M059J (cell line): ENCODE data around the gene NECTIN1. TPM values are rescaled to one million over a fixed set of nuclear protein-coding genes. Genes with fewer than 3 reads are reported as not detected.

Experiments used
- DNase-seq: peaks from one replicate; pipeline ENCODE4 v3.0.0-alpha.2; 2012; ENCODE audit warnings: low read depth
- total RNA-seq: library from RNA; depleted of rRNA; stranded (reverse); fragments of >200 nt; shearing (Covaris generic); gene quantifications from 2 replicates; pipeline ENCODE4 v1.2.3, GENCODE V29; 2014

The NECTIN1 gene
- total RNA-seq, 1 experiment from 2014 or later = 2.3 TPM

DNA sequence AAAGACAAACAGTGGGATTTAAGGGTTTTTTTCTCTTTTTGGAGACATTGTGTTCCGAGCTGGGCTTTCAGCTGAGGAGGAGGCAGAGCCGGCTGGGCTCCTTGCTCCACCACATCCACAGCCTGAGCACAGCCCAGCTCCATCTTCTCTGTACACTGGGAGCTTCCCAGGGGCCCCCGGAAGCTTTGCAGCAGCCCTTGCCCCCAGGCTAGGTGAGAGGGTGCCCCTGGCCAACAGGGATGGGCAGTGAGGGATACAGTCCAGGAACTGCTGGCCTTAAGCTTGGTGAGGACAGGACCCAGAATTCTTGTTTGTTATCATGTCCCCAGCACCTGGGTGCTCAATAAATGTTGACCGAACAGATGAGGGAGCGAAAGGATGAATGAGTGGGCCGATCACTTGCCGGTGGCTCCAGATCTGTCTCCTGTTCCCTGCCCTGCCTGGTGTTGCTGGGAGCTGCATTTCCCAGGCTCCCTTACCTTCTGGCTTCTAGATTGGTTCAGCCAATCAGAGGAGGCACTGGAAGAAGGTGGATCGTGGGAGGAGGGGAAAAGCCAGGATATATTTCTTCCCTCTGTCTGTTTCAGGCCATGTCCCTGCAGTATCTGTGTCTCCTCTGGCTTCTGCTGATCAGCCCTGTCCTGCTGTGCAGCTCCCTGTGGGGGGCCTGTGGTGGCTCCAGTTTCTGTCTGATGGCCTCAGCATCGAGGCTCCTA, 26.5 kb upstream of the NECTIN1 start:
- DNase-seq = no peak

DNA sequence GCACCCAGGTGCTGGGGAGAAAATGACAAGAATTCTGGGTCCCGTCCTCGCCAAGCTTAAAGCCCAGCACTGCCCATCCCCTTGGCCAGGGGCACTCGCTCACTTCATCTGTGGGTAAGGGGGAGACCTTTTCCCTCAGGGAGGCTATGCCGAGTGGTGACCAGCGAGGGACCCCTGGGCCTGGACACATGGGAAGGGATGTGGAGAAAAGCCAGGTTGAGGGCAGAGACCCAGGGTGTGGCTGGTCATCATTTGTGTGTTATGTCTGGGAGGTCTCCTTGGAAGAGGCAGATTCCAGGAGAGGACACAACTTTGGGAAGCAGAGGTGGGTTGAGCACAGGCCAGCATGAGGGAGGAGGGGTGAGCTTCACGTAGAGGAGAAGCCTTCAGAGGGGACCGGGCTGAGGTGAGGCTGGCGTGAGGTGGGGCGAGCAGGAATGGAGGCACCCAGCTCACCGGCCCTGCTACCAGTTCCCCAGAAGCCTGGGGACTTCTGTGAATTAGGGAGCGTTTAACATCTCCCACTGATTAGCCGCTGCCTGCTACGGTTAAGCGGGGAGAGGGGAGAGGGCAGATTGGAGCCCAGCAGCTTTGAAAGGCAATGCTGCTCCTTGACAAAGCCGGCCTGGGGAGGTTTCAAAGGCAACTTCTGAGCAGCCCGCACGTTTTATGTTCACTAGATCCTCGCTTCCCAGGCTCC, 25.8 kb upstream of the NECTIN1 start:
- no peak for DNase-seq

DNA sequence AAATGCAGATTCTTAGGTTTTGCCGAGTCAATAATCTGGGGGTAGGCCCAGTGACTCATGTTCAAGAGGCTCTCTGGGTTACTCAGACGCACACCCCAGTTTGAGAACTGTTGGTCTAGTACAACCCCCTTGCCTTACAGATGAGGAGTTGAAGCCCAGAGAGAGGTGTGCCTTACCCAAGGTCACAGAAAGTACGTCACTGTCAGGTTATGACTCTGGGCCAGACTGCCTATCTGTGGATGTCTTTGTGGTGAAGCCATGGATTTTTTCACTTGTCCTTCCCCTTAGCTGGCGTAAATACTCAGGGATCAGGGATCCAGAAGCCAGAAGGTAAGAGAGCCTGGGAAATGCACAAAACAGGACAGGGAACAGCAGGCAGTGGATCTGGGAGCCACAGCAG, 25.2 kb upstream of the NECTIN1 start:
- DNase-seq = no peak

DNA sequence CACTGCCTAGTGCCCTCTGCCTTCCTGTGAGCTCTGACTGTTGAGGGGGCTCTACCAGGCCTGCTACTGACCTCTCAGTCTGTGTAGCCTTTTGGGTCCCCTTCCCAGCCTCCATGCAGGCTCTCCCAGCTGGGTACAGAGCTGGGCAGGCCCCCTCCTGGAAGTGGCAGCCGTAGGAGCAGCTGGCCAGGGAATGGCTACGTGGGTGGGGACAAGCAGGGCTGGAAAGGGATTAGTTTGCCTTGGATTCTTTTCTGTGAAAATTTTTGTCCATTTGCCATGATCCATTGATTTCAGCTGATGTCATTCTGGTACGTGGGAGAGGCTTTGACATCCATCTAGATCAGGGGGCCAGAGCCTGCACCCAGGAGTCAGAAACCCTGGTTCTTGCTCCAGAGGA, 23.9 kb upstream of the NECTIN1 start:
- no peak for DNase-seq

DNA sequence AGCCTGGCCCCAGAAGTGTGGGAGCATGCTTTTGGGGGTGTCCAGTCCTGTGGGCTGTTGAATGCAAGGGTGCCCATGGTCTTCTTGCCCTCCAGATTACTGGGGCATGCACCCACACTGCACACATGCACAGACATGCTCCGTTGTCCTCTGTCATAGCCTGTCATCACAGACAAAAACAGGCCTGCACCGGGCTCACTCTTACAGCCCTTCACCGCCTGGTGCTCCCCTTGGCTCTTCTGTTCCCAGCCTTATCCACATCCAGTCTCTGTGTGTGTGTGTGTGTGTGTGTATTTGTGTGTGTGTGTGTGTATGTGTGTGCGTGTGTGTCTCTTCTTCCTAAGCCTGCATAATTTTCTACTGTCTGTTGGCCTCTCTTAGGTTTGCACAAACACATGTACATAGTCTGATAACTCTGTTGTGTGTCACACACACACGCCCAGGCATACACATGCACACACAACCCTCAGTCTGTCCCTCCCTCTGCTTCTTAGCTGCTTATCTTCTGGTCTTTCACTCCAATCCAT, 23.4 kb upstream of the NECTIN1 start:
- no peak for DNase-seq

DNA sequence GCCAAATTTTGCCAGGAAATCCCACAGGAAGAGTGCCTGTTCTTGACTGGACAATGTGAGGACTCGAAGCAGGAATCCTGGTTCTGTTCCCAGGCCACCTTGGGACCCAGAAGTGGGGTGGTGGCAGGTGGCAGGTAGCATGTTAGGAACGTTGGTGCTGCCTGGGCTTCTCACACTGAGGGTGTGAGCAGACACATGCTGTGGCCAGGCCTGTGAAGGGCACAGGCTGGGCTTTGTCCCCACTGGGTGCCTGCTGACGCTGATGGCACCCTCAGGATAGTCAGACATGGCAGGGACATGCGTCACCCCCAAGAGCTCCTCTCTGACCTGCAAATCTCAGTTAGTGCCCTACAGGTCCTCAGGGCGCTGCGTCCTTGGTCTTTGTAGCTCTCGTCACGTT, 21.1 kb upstream of the NECTIN1 start:
- no peak for DNase-seq

DNA sequence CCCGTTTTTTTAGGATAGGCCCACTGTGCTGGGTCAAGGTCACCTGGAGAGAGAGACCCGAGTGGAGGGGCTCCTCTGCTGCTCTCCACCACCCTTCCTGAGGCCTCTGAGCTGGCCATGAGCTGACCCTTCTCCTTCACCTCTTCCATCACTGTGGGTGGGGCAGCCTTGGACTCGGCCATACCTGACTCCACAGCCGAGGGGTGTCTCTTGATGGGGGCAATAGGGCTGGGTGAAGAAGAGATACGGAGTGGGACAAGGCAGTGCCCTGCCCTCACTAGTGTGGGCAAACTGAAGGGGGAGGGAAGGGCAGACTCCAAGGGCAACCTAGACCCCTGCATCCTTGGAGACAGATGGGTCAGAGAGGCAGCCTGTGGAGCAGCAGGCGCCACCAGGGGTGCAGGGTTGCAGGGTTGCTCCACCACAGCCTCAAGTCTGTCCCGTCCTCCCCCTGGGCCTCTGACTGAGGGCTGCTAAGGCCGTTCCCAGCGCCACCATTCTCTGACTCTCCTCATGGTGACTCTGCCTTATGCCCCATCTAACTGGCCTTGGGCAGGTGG, 20.1 kb upstream of the NECTIN1 start:
- no peak for DNase-seq

DNA sequence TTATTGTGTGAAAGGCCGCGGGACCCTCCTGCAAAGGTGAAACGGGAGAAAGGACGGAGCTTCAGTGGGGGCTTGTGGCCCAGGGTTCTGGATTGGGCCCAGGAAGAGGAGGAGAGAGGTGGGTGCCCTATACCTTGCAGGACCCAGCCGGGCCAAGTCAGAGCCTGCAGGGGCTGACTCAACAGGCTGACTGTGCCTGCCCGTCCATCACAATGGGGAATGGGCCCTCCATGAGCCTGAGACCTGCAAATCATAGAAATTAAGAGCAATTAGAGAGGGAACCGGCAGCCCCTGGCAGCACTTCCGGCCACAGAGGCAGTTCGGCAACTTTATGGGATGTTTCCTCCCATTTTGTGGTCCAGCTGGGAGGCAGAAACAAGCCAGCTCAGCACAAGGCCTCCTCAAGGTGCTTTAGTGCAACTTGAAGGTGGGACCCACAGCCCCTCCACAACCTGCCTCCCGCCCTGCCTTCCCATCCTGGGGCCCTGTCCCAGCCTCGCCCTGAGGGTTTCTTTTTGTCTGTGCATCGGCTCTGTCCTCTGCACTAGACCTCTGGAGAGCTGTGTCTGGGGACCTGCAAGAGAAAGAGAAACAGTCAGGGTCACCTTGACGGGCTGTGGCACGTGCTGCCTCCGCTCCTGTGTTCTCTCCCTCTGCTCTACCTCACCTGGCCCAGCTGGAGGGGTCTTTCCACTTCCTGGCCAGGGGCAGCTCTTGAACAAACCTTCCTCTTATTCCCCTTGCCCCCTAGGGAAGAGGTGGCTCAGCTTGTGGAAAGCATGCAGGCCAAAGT, 19.1 kb upstream of the NECTIN1 start:
- DNase-seq = no peak

DNA sequence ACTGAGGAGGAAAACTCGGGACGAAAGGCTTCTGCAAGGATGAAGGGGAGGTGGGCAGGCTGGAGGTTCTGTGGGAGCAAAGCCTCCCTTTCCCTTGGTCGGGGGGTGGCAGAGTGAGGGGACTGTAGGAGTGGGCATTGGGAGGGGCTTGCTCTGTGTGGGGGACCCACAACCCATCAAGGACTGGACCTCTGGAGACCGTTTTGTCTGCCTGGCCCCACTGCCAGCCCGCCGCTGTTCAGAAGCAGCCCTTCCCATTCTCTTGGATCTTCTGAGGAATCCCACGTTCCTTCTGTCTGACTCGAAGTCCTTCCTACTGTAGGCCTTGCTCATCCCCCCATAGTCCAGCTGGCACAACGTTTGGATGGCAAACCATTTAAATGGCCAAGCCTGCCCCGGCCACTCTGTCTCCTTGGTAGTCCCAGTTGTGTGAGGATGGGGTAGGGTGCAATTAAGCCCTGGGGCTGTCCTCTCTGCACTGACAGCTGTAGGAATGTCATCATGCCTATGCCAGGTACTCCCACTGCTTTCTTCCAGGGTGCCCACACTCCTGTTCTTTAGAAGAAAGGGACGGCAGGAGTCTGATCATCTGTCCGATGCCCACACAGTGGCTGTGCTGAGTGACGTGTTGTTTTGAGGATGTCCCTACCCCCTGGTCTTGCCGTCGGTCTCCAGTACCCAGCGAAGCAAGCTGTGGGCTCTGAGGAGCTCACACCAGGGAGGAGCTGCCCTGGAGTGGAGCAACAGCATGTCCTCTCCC, 17.0 kb upstream of the NECTIN1 start:
- DNase-seq = no peak

DNA sequence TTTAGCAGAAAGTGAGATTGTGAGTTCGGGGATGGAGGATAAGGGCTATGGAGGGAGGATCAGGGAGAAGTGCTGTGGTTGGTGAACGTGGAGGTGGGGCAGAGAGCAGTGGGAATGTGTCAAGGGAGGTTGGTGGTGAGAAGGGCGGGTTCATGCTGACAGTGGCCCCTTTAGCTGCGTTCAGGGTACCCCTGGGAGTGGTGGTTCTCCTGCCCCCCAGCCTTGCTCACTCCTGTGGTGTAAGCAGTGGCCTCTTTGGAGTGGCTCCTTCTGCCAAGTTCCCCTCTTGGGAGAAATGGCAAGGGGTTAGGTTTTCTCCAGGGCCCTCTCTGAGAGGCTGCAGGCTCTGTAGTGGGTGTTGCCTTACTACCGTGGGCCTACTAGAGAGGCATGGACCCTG, 16.1 kb upstream of the NECTIN1 start:
- no peak for DNase-seq

DNA sequence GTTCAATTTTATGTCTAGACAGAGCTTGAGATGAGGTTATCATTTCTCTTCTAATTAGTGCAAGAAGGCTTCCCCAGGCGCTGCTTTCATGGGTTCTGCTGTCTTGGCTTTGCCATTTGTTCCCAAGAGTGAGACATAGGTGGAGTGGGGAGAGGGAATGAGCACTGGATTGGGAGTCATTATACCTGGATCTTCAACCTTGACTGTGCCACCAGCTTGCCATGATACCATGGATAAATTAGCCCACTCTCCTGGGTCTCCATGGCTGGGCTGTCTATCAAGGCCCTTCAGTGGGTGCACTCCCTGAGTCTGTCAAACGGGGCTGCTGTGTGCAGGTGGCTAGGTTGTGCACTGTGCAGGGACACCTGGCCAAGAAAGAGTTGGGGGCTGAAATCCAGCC, 15.6 kb upstream of the NECTIN1 start:
- no peak for DNase-seq

DNA sequence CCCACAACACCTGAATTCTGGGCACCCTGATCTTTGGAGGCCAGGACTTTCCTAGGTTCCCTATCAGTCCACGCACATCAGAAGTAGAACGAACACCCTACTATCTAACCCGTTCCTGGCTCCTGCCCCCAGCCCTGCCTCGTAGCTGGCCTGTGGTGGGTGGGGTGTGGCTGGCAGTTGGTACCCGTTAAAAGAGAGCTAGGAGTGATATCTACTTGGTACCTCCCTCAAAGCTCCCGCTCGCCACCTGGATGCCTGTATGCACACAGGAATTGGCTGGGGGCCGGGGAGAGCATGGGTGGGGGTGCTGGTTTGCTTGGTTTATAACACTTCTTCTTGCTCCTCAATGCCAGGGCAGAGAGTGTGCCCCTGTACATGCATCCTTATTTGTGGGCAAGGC, 14.0 kb upstream of the NECTIN1 start:
- no peak for DNase-seq

DNA sequence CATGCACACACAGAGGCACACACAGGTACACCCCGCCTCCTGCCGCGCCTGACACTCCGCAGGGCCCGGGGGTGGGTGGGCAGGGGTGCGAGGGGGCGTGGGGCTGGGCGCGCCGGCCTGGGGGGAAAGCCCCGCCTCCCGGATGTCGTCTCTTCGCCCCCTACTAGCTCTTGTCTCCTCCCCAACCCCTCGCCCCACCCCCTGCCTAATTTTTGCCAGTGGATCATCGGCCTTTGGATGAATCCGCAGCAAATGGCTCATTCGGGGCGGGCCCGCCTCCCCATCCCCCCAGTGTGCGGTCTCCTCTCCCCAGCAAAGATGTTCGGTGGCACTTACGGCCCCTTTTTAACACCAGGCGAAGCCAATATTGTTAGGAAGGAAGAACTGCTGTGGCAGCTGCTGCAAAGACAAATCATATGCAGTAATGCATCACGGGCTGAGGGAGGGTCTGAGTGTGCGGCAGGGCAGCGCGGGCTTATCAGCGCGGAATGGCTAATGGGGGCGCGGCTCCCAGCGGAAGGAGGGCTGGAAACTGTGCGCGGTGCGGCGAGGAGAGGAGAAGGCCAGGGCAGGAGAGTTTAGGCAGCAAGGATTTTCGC, 13.4 kb upstream of the NECTIN1 start:
- DNase-seq = no peak

DNA sequence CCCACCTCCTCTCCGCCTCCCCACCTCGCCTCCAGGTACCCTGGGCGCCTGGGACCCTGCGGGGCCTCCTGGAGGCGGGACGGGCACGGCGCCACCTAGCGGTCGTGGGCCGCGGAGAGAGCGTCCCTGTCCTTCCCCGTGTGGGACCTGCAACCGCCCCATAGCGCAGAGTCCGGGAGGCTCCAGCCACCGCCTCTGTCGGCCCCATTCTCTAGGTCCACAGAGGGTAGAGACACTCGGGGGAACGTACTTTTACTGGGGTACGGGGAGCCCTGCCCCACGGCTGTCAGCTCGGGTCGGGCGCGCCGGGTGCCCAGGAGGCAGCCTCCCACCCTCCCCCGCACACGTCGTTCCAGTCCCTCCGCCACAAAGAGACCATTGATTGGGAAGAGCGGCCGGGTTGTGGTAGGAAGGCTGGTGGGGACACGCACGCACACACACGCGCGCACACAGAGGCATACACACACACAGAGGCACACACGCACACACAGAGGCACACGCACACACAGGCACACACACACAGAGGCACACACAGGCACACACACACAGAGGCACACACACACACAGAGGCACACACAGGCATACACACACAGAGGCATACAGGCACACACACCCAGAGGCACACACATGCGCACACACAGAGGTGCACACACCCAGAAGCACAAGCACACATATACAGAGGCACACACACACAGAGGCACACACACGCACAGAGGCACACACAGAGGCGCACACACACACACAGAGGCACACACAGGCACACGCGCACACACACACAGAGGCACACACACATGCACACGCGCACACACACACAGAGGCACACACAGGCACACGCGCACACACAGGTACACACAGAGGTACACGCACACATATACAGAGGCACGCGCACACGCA, 12.6 kb upstream of the NECTIN1 start:
- no peak for DNase-seq

DNA sequence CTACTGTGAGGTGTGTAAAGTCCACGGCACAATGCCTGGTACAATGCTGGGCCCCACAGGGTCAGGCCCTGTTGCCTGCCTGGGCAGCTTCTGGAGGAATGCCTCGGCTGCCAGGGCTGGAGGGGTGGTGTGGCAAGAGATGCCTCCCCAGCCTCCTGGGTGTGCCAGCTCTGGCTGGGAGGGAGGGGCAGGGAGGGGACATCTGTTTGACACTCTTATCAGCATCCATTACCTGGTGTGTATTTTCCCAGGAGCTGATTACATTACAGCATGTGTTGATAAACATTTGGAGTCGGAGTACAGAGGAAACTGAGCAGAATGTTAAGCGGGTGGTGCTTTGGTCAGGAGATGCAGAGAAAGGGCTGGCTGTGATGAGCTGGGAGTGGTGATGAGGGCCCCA, 11.0 kb upstream of the NECTIN1 start:
- DNase-seq = no peak

DNA sequence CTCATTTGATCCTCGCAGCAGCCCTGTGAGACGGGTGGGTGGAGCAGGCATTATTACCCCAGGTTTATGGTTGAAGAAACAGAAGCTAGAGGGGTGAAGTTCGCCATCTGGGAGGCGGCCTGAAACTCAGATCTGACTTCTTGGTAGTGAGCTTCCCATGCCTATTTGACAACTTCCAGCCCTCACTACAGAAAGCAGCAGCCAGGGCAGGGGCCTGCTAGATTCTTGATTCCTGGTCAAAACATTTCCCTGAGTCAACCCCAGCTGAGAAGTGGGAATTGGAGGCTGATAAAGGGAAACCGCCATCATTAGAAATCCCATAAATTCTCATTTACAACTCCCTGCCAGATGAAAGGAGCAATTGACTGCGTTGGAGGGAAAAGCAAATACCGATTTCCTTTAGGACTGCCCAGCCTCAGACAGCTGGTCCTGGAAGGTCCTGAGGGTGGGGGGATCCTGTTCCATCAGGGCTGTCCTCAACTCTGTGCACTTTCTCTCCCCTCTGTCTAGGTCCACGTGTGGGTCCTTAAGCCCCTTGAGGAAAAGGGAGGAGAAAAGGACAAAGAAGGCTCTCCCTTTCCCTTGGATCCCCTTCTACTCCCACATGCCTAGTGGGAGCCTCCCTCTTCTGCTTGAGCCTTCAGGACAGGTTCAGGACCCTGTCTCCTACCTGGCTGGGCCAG, 10.2 kb upstream of the NECTIN1 start:
- no peak for DNase-seq

DNA sequence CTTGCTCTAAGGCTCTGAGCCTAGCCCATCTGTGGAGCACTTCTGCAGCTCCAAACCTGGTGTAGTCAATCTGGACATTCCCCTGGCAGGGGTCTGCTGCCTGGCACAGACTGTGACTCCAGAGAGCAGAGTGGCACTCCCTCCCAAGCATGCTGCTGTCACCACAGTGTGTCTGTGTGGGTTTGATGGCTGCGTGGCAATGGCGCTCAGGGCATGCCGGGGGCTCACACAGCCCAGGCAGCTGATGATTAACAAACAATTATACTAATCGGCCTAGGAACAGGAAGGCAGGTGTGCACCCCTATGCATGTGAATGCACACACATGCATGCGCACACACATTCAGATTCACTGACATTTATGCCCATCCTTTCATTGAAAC, 9.0 kb upstream of the NECTIN1 start:
- DNase-seq = no peak

DNA sequence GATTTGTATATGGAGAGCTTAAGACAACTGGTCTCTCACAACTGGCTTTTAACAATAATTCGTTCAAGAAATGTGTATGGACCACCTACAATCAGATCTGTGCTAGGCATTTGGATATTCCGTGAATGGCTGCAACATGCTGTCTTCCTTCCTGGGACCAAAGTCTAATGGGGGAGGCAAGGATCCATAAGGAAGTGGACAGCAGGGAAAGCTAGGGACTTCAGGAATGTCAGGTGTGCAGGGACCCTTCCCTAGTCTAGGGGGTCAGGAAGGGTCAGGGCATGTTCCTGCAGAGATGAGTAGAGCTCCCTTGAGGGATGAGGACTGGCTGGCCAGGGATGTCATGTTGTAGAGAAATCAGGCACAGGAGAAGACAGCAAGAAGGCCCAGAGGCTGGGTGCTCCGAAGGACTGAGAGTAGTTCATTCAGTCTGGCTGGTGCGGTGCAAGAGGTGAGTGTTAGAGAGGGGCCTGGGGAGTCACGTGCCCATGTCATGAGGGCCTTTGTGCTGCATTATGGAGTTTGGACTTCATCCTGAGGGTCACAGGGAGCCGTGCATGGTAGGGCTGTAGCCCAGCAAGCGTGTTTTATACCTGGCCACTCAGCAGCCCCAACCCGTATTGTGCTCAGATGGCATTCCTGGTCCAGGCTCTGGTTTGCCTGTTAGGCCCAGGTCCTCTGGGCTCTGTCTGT, 8.5 kb upstream of the NECTIN1 start:
- no peak for DNase-seq

DNA sequence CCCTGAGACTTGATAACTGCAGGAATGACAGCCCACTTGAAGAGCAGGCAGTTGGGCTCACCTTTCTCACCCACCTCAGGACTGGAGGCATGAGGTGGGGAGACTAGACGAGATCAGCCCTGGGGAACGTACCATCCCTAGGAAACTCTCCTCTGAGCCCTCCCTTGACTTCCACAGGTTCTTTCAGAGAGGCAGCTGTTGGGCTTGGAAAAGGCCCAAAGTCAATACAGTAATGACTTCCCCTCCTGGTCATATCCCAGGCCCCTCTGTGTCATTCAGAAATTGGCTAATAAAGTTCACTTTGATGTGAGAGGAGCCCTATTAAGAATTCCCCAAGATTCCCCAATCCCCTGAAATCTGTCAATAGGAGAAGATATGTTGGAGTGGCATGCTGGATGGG, 5.8 kb upstream of the NECTIN1 start:
- DNase-seq = no peak
